HCT116 (cell line): ENCODE results near the gene IFNL4.
"Not testable (repeated sequence)": the region's sequence is repeated elsewhere in the genome, so short reads cannot be mapped to it uniquely, and the experiment has no call there.

Source experiments
- ATF3 ChIP-seq: IDR thresholded peaks from 2 replicates; pipeline ENCODE4 v1.6.1; 2012
- CTCF ChIP-seq, 3 experiments: fragments of 200-600 bp in 1 of 3; sonication (generic) in 1 of 3; IDR thresholded peaks in 2 of 3; conservative IDR thresholded peaks in 1 of 3; 2 replicates each; pipeline ENCODE4 v1.5.1; 2012 to 2017; ENCODE audit warnings: low read depth in 2 of 3, low read length in 2 of 3, antibody characterized with exemption in 1 of 3, borderline replicate concordance in 1 of 3, control low read depth in 1 of 3, mild to moderate bottlenecking in 1 of 3, mixed read lengths in 1 of 3, mixed run types in 1 of 3, moderate library complexity in 1 of 3; ENCODE audit not compliant: insufficient read depth in 1 of 3
- POLR2A ChIP-seq: IDR thresholded peaks from 2 replicates; pipeline ENCODE4 v1.7.0; 2011; ENCODE audit warnings: borderline replicate concordance; ENCODE audit not compliant: insufficient read depth, insufficient read length; ENCODE audit errors: extremely low read depth
- REST ChIP-seq: IDR thresholded peaks from 2 replicates; pipeline ENCODE4 v1.6.1; 2012; ENCODE audit warnings: low read depth

- TF ChIP-seq ATF3; POLR2A; CTCF (IDR thresholded peaks at IDR 0.05 in 2 of 3, conservative IDR thresholded peaks at IDR 0.05 in 1 of 3; ENCODE audit: borderline replicate concordance in 1 of 3, insufficient read depth in 1 of 3, low read depth in 2 of 3, low read length in 2 of 3); REST: not testable (repeated sequence)
Observed at GRCh38 chr19:39243741-39244140, 4.9 kb downstream of the IFNL4 start.
